MG63 (cell line): ENCODE data around the gene ITM2C. TPM values are rescaled to one million over a fixed set of nuclear protein-coding genes. Genes with fewer than 3 reads are reported as not detected.

Source experiments
- DNase-seq: peaks from one replicate; pipeline ENCODE4 v3.0.0-alpha.2; 2020
- H3K27me3 ChIP-seq: fragments of 250-450 bp; sonication (Bioruptor Pico); 2 replicates; pipeline ENCODE4 v1.5.1; 2020; ENCODE audit warnings: mild to moderate bottlenecking, moderate library complexity
- H3K36me3 ChIP-seq: fragments of 250-450 bp; sonication (Bioruptor Pico); 2 replicates; pipeline ENCODE4 v1.5.1; 2020; ENCODE audit warnings: mild to moderate bottlenecking, moderate library complexity
- H3K4me3 ChIP-seq: fragments of 250-450 bp; sonication (Bioruptor Pico); 2 replicates; pipeline ENCODE4 v1.5.1; 2020; ENCODE audit warnings: mild to moderate bottlenecking, moderate library complexity
- H3K9me3 ChIP-seq: fragments of 250-450 bp; sonication (Bioruptor Pico); 2 replicates; pipeline ENCODE4 v1.5.1; 2020; ENCODE audit warnings: mild to moderate bottlenecking, moderate library complexity
- total RNA-seq: library from RNA; depleted of rRNA; stranded (reverse); fragments of >200 nt; shearing (Covaris generic); gene quantifications from 2 replicates; pipeline ENCODE4 v1.2.3, GENCODE V29; 2014; ENCODE audit warnings: low replicate concordance; rRNA removed

ITM2C gene
- total RNA-seq, 1 experiment from 2014 or later, result 37.1 TPM

- no peak for DNase-seq
- Histone ChIP-seq H3K27me3 (peaks cover 21% of the 10 kb centered on the region), H3K36me3 (no peaks in the 10 kb centered on the region), H3K4me3 (no peak overlapping the region), H3K9me3 (no peaks in the 10 kb centered on the region)
These were observed 57.3 kb downstream of the ITM2C start for GRCh38 chr2:230921806-230922595.

- no peak for DNase-seq
- H3K9me3 ChIP-seq, result no peaks in the 10 kb centered on the region
- H3K27me3 ChIP-seq, result peaks cover 19% of the 10 kb centered on the region
- no peaks in the 10 kb centered on the region for H3K36me3 ChIP-seq
- no peak overlapping the region for H3K4me3 ChIP-seq
These were observed 58.4 kb downstream of the ITM2C start for GRCh38 chr2:230922951-230923717.

DNA sequence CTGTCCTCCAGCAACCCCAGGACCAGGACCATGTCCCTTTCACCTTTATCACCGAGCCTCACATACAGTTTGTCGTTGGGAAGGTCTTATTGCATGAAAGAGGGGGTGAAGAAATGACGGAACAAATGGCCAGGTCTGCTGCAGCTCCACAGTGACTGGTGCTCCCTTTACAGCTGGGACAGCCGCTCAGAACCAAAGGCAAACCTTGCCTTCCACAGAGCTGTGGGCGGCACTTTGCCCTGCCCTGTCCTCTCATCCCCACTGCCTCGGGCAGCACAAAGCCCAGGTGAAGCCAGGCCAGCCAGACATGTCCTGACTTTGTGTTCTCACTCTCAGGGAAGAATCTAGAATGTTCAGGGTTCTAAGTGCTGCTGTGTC is 59.3 kb downstream of the ITM2C start:
- no peak overlapping the region for H3K4me3 ChIP-seq
- H3K27me3 ChIP-seq, result peaks cover 9% of the 10 kb centered on the region
- no peaks in the 10 kb centered on the region for H3K36me3 ChIP-seq
- no peak for DNase-seq
- no peaks in the 10 kb centered on the region for H3K9me3 ChIP-seq

DNA sequence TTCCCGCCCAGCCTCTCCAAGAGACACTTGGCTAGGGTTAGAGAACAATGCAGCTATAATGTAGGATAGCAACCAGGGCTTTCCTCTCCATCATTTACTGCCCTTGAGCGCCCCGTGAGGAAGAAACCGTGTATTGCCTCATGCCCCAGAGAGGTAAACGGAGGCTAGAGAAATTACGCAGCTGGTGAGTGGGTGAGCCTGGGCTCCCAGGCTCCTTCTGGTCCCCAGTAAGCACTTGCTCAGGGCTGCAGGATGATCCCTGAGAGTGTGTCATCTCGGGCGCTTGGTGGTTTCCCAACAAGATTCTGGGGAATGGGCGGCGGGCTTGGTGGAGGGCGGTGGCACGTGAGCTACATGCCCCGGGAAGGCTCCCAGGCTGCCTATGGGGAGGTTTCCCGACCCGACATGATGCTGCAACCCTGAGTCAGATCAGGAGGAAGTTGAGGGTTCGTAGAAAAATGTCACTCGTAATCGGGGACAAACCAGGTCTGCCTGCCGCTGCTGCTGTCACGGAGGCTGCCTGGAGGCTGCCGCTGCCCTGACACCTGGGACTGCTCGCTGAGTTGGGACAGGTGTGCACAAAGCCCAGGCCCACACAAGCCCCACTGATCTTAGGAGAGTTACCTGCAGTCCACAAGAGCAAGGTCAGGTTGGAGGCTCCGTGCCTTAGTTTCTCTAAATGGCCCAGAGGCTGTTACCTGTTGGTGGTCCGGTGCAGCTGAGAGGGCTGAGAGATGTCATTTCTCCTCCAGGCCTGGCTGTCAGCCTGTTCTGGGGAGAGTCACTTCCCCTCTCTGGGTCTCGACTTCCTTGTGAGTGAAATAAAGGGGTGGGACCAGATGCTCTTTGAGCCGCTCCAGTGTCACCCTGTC is 60.0 kb downstream of the ITM2C start, which contains the start of gene GPR55:
Gene GPR55 (minus strand): TSS at position 773 of the 872 bp plus-strand sequence. CDS start 14,280 bp downstream, outside the sequence.
- Histone ChIP-seq H3K4me3 (no peak within 1 kb of the TSS), H3K9me3 (no peaks in the 10 kb centered on the region), H3K36me3 (no peaks in the 10 kb centered on the region), H3K27me3 (peaks cover 6% of the 10 kb centered on the region; the same call in 1 of the 2 replicates)
- DNase-seq, result no peak

DNA sequence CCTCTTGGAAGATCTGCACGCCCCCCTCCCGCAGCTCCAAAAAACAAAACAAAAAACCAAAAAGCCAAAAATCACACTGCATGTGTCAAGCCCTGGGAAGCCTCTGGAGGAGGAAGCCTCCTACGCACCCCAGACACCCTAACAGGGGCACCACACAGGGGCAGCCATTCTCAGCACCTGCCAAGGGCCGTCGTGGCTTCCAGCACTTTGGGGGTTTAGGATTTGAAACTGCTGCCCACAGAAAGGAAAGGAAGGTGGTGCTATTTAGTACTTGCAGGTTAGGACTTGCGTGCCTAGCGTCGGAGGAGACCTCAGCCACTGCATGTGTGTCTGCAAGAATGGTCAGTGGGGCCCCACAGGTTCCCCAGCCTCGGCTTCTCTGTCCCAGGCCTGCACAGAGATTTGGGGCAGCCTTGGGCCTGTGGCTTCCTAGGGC is 60.7 kb downstream of the ITM2C start:
- Histone ChIP-seq H3K27me3 (peaks cover 6% of the 10 kb centered on the region; the same call in 1 of the 2 replicates), H3K36me3 (no peaks in the 10 kb centered on the region), H3K9me3 (no peaks in the 10 kb centered on the region), H3K4me3 (no peak overlapping the region)
- DNase-seq, result no peak

DNA sequence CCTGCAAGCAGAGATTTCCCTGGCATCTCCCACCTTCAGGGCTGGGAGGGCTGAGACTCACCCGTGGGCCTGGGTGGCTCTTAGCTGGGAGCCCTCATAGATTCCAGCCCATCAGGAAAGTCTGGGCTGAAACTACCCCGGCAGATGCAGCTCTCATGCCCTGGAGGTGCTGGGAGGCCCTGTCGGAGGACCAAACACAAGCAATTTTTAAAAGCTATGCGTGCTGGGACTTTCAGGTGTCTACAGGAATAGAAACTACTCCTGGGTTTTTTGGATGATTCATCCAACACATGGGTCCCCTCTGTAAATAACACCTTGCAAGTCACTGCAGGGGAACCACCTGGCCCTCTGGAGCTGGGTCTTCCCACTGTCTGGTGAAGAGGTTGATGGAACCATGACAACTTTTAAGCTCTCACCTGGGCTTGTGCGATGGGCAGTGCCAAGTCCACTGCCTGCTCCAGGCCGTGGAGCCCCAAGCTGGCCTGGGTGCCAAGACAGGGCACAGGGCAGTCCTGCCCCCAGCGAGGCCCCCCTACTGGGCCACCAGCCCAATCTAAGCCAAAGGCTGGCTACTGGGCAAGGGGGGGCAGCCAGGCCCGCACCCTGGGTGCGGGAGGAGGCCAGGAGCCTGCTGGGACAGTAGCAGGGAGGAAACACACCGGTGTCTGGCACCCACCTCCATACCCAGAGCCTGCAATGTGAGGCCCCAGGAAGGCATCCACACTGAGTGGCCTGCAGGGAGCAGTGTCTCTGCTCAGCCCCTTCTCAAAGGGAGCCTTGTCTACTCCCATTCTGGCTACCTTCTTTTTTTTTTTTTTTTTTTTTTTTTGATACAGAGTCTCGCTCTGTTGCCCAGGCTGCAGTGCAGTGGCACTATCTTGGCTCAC is 61.4 kb downstream of the ITM2C start:
- no peaks in the 10 kb centered on the region for H3K9me3 ChIP-seq
- H3K4me3 ChIP-seq, result no peak overlapping the region
- H3K36me3 ChIP-seq, result no peaks in the 10 kb centered on the region
- no peak for DNase-seq
- peaks cover 4% of the 10 kb centered on the region; the same call in 1 of the 2 replicates for H3K27me3 ChIP-seq

DNA sequence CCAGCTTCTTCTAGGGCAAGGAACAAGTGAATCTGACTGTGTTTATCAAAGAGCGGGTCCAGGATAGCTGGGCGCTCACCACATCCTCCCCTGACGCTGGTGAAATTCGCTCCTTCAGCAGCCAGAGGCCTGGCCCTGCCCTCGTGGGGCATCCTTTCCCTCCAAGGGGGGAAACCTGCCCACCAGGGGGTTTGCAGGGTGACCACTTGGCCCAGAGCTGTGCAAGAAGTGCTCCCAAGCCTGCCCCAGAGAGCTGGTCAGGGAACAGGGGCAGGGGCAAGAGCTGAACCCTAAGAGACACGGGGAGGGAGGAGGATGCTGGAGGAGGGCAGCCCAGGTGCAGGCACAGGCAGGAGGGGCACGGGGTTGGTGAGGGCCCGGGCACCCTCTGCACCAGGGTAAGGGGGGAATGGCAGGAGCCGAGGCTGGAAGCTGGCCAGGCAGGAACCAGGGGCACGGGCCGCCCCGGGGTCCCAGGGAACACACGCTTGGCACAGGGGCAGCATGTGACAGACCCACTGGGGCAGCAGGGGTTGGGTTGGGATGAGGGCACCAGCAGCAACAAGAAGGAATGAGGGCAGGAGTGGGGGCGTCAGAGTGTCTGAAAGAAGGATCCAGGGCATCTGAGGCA is 63.1 kb downstream of the ITM2C start:
- H3K4me3 ChIP-seq, result no peak overlapping the region
- H3K27me3 ChIP-seq, result no peaks in the 10 kb centered on the region
- H3K36me3 ChIP-seq, result no peaks in the 10 kb centered on the region
- H3K9me3 ChIP-seq, result no peaks in the 10 kb centered on the region
- DNase-seq, result no peak

Other genes starting within 250 kb of the ITM2C start
- gene CAB39, start 152.1 kb upstream of the ITM2C start, total RNA-seq, result 31.8 and 34.2 TPM in 2 replicates
- gene GPR55, start 60.3 kb downstream of the ITM2C start, total RNA-seq, result not detected in 2 replicates
- gene SPATA3, start 131.2 kb downstream of the ITM2C start, total RNA-seq, result not detected in 2 replicates
- 0.49 TPM in 1 of 2 replicates, not detected in the other for gene C2orf72, start 172.6 kb downstream of the ITM2C start, total RNA-seq
- gene PSMD1, start 191.9 kb downstream of the ITM2C start, total RNA-seq, result 54.6 and 95.6 TPM in 2 replicates